ENCODE data around the gene RTEL1. TPM values are rescaled to one million over a fixed set of nuclear protein-coding genes. Genes with fewer than 3 reads are reported as not detected.
"Not testable (repeated sequence)": the region's sequence is repeated elsewhere in the genome, so short reads cannot be mapped to it uniquely, and the experiment has no call there.

The RTEL1 gene
- total RNA-seq, 2 experiments from 2014 or later: 44.5 to 44.7 TPM

DNA sequence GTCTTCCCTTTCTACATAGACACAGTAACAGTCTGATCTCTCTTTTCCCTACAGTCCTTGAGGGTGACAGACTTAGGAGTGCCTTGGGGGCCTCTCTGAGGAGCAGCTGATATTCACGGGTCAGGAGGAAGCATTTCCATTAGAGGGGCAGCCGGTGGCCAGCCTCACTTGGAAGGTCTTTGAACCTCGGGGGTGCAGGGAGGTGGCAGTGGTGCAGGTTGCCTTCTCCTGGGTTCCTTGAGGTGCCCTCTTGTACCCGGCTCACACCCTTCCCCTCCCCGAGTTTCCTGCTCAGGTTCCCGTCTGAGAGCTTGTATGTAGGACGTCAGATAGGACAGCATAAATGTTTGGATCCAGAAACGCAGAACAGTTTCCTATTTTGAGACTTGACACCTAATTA, 2.5 kb downstream of the RTEL1 start:
- POLR2A ChIA-PET: no interaction called here
- ATAC-seq (no peak), DNase-seq (no peak)
- Mint-ChIP-seq H3K36me3 (ENCODE audit: low read depth) (peaks cover 9% of the 10 kb centered on the region), H3K27ac (no peak overlapping the region), H3K4me1 (peaks cover 18% of the 10 kb centered on the region), H3K27me3 (no peaks in the 10 kb centered on the region), H3K4me3 (no peak overlapping the region), H3K9me3 (ENCODE audit: low read depth) (no peaks in the 10 kb centered on the region)
- intact Hi-C loops (cut with DNase I, micrococcal nuclease): no loop called here
- CTCF ChIA-PET: no interaction called here

GRCh38 chr20:63661108-63661507, 3.0 kb downstream of the RTEL1 start:
- POLR2A ChIA-PET: no interaction called here
- no peak for ATAC-seq

DNA sequence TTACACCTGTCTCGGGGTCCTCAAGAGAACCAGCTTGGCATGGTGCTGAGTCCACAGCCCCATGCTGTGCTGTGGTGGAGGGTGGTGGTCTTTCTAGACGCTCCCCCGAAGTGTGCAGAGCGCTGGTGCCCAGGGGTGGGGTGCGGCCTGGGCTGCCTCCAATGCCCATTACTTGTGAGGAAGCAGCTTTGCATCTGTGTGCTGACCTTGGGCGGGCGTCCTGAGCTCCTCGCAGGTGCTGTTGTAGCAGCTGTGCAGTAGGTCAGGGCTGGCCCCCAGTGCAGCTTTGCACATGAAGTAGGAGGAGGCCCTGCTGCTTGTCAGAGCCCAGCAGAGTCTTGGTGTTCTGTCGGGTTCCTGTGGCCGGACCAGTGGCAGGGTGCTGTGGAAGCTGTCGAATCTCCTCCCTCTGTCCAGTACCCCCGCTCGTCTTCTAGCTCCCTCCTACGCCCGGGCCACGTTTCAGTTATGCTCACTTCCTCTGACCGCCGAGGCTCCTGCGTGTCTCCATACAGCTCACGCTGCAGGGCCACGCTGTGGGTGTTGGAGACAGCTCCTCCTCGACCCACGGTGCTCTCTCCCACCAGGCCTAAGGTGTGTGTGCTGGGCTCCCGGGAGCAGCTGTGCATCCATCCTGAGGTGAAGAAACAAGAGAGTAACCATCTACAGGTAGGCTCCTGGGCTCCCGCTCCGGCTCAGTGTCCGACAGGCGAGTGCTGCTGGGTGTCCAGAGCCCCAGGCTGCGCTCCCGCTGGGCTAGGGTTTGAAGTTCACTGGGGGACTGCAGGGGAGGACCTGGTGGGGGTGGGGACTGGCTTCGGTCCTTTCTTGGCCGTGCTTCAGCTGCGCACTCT, 4.1 kb downstream of the RTEL1 start:
- DNase-seq (no peak), ATAC-seq (no peak)
- peaks cover 12% of the 10 kb centered on the region for H3K36me3 Mint-ChIP-seq (ENCODE audit: low read depth)
- intact Hi-C loops (cut with DNase I, micrococcal nuclease): no loop called here
- no peak overlapping the region for H3K27ac Mint-ChIP-seq
- H3K27me3 Mint-ChIP-seq: no peaks in the 10 kb centered on the region
- CTCF ChIA-PET: interaction anchor here (0.6 to 1.3 kb wide), 2 partner anchors 124 to 342 kb away, joined by 3 to 4 read pairs; no protein-coding TSS in a partner anchor
- H3K4me3 Mint-ChIP-seq: no peak overlapping the region
- peaks cover 15% of the 10 kb centered on the region for H3K4me1 Mint-ChIP-seq
- POLR2A ChIA-PET: interaction anchor here (0.6 kb wide), 1 partner anchor 113 kb away, joined by 4 read pairs; no protein-coding TSS in a partner anchor
- no peaks in the 10 kb centered on the region for H3K9me3 Mint-ChIP-seq (ENCODE audit: low read depth)

More at GRCh38 chr20:63661108-63661507, 3.0 kb downstream of the RTEL1 start:
- Mint-ChIP-seq H3K4me1 (peaks cover 18% of the 10 kb centered on the region), H3K27ac (no peak overlapping the region), H3K27me3 (no peaks in the 10 kb centered on the region), H3K9me3 (ENCODE audit: low read depth) (no peaks in the 10 kb centered on the region), H3K4me3 (no peak overlapping the region), H3K36me3 (ENCODE audit: low read depth) (peaks cover 9% of the 10 kb centered on the region)
- DNase-seq: no peak
- intact Hi-C loops (cut with DNase I, micrococcal nuclease): no loop called here
- CTCF ChIA-PET: no interaction called here

- POLR2A ChIA-PET: no interaction called here
- Mint-ChIP-seq H3K4me3 (no peak overlapping the region), H3K27me3 (no peaks in the 10 kb centered on the region), H3K9me3 (ENCODE audit: low read depth) (no peaks in the 10 kb centered on the region), H3K4me1 (peaks cover 14% of the 10 kb centered on the region), H3K36me3 (ENCODE audit: low read depth) (peaks cover 14% of the 10 kb centered on the region), H3K27ac (no peak overlapping the region)
- DNase-seq (no peak), ATAC-seq (no peak)
- intact Hi-C loops (cut with DNase I, micrococcal nuclease): no loop called here
- CTCF ChIA-PET: interaction anchor here (1.3 kb wide), 1 partner anchor 123 kb away, joined by 4 read pairs; no protein-coding TSS in a partner anchor
These were observed 4.7 kb downstream of the RTEL1 start for GRCh38 chr20:63662813-63663189.

- Mint-ChIP-seq H3K27ac (no peak overlapping the region), H3K27me3 (no peaks in the 10 kb centered on the region), H3K4me3 (no peak overlapping the region), H3K4me1 (peaks cover 13% of the 10 kb centered on the region), H3K9me3 (ENCODE audit: low read depth) (no peaks in the 10 kb centered on the region), H3K36me3 (ENCODE audit: low read depth) (peaks cover 20% of the 10 kb centered on the region)
- no peak for ATAC-seq
- no peak for DNase-seq
- CTCF ChIA-PET: interaction anchor here (1.3 kb wide), 1 partner anchor 122 kb away, joined by 4 read pairs; no protein-coding TSS in a partner anchor
- intact Hi-C loops (cut with DNase I, micrococcal nuclease): no loop called here
- POLR2A ChIA-PET: no interaction called here
These were observed 5.4 kb downstream of the RTEL1 start for GRCh38 chr20:63663332-63664066.

DNA sequence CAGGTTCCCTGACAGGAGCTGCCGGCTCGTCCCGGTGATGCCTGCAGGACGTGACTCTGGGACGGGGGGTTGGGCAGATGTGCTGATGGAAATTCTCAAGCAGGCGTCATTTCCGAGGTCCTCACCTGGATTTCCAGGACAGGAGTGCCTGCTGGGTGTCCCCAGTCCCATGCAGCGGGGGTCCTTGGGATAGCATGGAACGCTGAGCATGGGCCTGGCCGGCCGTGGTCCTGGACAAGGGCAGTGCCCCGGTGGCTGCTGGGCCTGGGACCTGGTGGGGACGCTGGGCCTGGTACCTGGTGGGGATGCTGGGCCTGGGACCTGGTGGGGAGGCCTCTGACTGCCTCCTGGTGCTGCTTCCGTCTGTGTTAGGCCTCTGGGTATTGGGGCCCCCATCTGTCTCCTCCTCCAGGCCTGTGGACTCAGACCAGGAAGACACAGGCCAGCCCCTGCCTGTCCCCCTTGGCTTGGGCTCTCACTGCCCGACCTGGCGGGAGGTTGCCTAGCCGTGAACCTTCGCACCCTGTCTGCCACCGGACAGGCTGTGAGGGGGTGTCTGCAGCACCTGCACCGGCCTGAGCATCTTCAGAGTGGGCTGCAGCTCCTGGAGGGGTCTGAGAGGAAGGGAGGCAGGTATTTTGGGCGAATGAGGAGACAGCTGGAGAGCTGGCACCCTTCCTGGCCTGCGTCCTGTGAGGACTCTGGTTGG, 6.2 kb downstream of the RTEL1 start:
- Mint-ChIP-seq H3K4me1 (peaks cover 7% of the 10 kb centered on the region), H3K27me3 (no peaks in the 10 kb centered on the region), H3K36me3 (ENCODE audit: low read depth) (peaks cover 23% of the 10 kb centered on the region), H3K27ac (no peak overlapping the region), H3K4me3 (no peak overlapping the region), H3K9me3 (ENCODE audit: low read depth) (no peaks in the 10 kb centered on the region)
- CTCF ChIA-PET: no interaction called here
- ATAC-seq (no peak), DNase-seq (no peak)
- intact Hi-C loops (cut with DNase I, micrococcal nuclease): no loop called here
- POLR2A ChIA-PET: no interaction called here

GRCh38 chr20:63664861-63665594, 6.9 kb downstream of the RTEL1 start:
- intact Hi-C loops (cut with DNase I, micrococcal nuclease): no loop called here
- no peak for DNase-seq
- Mint-ChIP-seq H3K4me3 (no peak overlapping the region), H3K27ac (no peak overlapping the region), H3K9me3 (ENCODE audit: low read depth) (no peaks in the 10 kb centered on the region), H3K36me3 (ENCODE audit: low read depth) (peaks cover 24% of the 10 kb centered on the region), H3K27me3 (no peaks in the 10 kb centered on the region), H3K4me1 (peaks cover under 1% of the 10 kb centered on the region)
- ChIA-PET CTCF (no interaction called here), POLR2A (no interaction called here)
- no peak for ATAC-seq

DNA sequence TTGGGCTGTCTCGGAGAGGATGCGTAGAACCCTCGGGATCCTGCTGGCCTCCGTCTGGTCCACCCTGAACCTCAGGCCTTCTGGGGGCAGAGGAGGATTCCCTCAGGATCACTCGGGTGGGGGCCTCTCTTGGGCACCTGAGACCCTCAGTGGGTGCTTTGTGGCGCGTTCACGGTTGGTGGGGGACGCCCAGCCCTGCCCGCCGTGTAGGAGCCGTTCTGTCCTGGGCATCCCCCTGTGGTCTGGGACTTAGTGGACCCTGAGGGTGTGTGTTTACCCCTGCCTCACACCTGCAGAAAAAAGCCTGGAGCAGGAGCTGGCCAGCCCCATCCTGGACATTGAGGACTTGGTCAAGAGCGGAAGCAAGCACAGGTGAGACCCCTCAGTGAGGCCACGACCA, 7.6 kb downstream of the RTEL1 start:
- POLR2A ChIA-PET: no interaction called here
- no peak overlapping the region for H3K27ac Mint-ChIP-seq
- H3K9me3 Mint-ChIP-seq (ENCODE audit: low read depth): no peaks in the 10 kb centered on the region
- CTCF ChIA-PET: no interaction called here
- H3K4me1 Mint-ChIP-seq: no peaks in the 10 kb centered on the region
- ATAC-seq (no peak), DNase-seq (no peak)
- H3K27me3 Mint-ChIP-seq: no peaks in the 10 kb centered on the region
- no peak overlapping the region for H3K4me3 Mint-ChIP-seq
- intact Hi-C loops (cut with DNase I, micrococcal nuclease): no loop called here
- H3K36me3 Mint-ChIP-seq (ENCODE audit: low read depth): peaks cover 22% of the 10 kb centered on the region

- intact Hi-C loops (cut with DNase I, micrococcal nuclease): no loop called here
- no peak overlapping the region for H3K4me3 Mint-ChIP-seq
- ATAC-seq (no peak), DNase-seq (no peak)
- ChIA-PET POLR2A (interaction anchor here (0.5 kb wide), 1 partner anchor 51 kb away, joined by 3 read pairs; no protein-coding TSS in a partner anchor), CTCF (interaction anchor here (0.7 kb wide), 1 partner anchor 11 kb away, joined by 3 read pairs; no protein-coding TSS in a partner anchor)
- H3K27me3 Mint-ChIP-seq: no peaks in the 10 kb centered on the region
- no peaks in the 10 kb centered on the region for H3K9me3 Mint-ChIP-seq (ENCODE audit: low read depth)
- peaks cover 23% of the 10 kb centered on the region for H3K36me3 Mint-ChIP-seq (ENCODE audit: low read depth)
- no peaks in the 10 kb centered on the region for H3K4me1 Mint-ChIP-seq
- no peak overlapping the region for H3K27ac Mint-ChIP-seq
These were observed 9.7 kb downstream of the RTEL1 start for GRCh38 chr20:63667858-63668257.

- Mint-ChIP-seq H3K4me3 (no peak overlapping the region), H3K27ac (no peak overlapping the region), H3K36me3 (ENCODE audit: low read depth) (peaks cover 23% of the 10 kb centered on the region), H3K4me1 (no peaks in the 10 kb centered on the region), H3K9me3 (ENCODE audit: low read depth) (no peaks in the 10 kb centered on the region), H3K27me3 (no peaks in the 10 kb centered on the region)
- ATAC-seq: no peak
- intact Hi-C loops (cut with DNase I, micrococcal nuclease): no loop called here
- CTCF ChIA-PET: interaction anchor here (0.7 kb wide), 1 partner anchor 12 kb away, joined by 3 read pairs; no protein-coding TSS in a partner anchor
- no peak for DNase-seq
- POLR2A ChIA-PET: no interaction called here
These were observed 10.2 kb downstream of the RTEL1 start for GRCh38 chr20:63668351-63668750.

GRCh38 chr20:63671695-63672094, 13.6 kb downstream of the RTEL1 start:
- CTCF ChIA-PET: interaction anchor here (0.7 kb wide), 1 partner anchor 341 kb away, joined by 3 read pairs; no protein-coding TSS in a partner anchor

More at GRCh38 chr20:63671695-63672094, 13.6 kb downstream of the RTEL1 start:
- peaks cover 32% of the 10 kb centered on the region for H3K36me3 Mint-ChIP-seq (ENCODE audit: low read depth)
- H3K9me3 Mint-ChIP-seq (ENCODE audit: low read depth); H3K4me1 Mint-ChIP-seq; ATAC-seq; DNase-seq; H3K27me3 Mint-ChIP-seq; H3K4me3 Mint-ChIP-seq; H3K27ac Mint-ChIP-seq; POLR2A ChIA-PET; intact Hi-C loops (cut with DNase I, micrococcal nuclease): not testable (repeated sequence)

All from activated CD4-positive, alpha-beta T cell treated with anti-CD3 and anti-CD28 coated beads for 36 hours (primary cell).